SIG-M5 treated with dmso at 0.1 percent for 504 hours (cell line): Measurements from ENCODE around the gene APOL6.
"Not testable (repeated sequence)": the region's sequence is repeated elsewhere in the genome, so short reads cannot be mapped to it uniquely, and the experiment has no call there.

Experiments
- DNase-seq: peaks from one replicate; lab custom pipeline; 2025; ENCODE audit not compliant: unreplicated experiment; lab: John Stamatoyannopoulos, UW

Gene APOL6

GRCh38 chr22:35617137-35617755, 31.0 kb upstream of the APOL6 start, which contains the start of gene MB:
TSS of gene MB (minus strand) at chr22:35617329. CDS start at chr22:35617257, 72 bp downstream.
- DNase-seq: no peak

GRCh38 chr22:35618427-35619223, 29.6 kb upstream of the APOL6 start:
- DNase-seq: no peak

GRCh38 chr22:35619336-35620094, 28.7 kb upstream of the APOL6 start:
- no peak for DNase-seq

- no peak for DNase-seq
Measured at GRCh38 chr22:35620624-35621251, 27.5 kb upstream of the APOL6 start.

- DNase-seq: no peak
Measured at GRCh38 chr22:35621451-35621850, 26.8 kb upstream of the APOL6 start.

- DNase-seq: peak; percentile 35
Measured at GRCh38 chr22:35622191-35622913, 25.9 kb upstream of the APOL6 start.

GRCh38 chr22:35623885-35624284, 24.4 kb upstream of the APOL6 start:
- DNase-seq: not testable (repeated sequence)

- no peak for DNase-seq
Measured at GRCh38 chr22:35624547-35624946, 23.7 kb upstream of the APOL6 start.

- no peak for DNase-seq
Measured at GRCh38 chr22:35625763-35626432, 22.3 kb upstream of the APOL6 start.

GRCh38 chr22:35627267-35628041, 20.8 kb upstream of the APOL6 start:
- peak; percentile 49 for DNase-seq

- no peak for DNase-seq
Measured at GRCh38 chr22:35628732-35629131, 19.5 kb upstream of the APOL6 start.

GRCh38 chr22:35629406-35630216, 18.6 kb upstream of the APOL6 start:
- peak; percentile 48 for DNase-seq

GRCh38 chr22:35630387-35630793, 17.9 kb upstream of the APOL6 start:
- DNase-seq: no peak

- no peak for DNase-seq
Measured at GRCh38 chr22:35630891-35631290, 17.4 kb upstream of the APOL6 start.

- DNase-seq: peak; percentile 32
Measured at GRCh38 chr22:35631597-35631996, 16.6 kb upstream of the APOL6 start.

GRCh38 chr22:35632935-35633334, 15.3 kb upstream of the APOL6 start:
- no peak for DNase-seq

- DNase-seq: no peak
Measured at GRCh38 chr22:35633520-35633919, 14.7 kb upstream of the APOL6 start.

- DNase-seq: no peak
Measured at GRCh38 chr22:35634015-35634414, 14.2 kb upstream of the APOL6 start.
